HG03520 (cell line): ENCODE results near the gene RCOR2.
A peak's percentile ranks its signal among the peaks of the same experiment; 100 is the strongest.
"Not testable (repeated sequence)": the region's sequence is repeated elsewhere in the genome, so short reads cannot be mapped to it uniquely, and the experiment has no call there.

ENCODE experiments used
- ATAC-seq: cut with Tn5 transposase; IDR thresholded peaks from one replicate; pipeline ENCODE4 v1.9.1; 2021; ENCODE audit warnings: mild to moderate bottlenecking, moderate library complexity; ENCODE audit not compliant: unreplicated experiment

Gene RCOR2

DNA sequence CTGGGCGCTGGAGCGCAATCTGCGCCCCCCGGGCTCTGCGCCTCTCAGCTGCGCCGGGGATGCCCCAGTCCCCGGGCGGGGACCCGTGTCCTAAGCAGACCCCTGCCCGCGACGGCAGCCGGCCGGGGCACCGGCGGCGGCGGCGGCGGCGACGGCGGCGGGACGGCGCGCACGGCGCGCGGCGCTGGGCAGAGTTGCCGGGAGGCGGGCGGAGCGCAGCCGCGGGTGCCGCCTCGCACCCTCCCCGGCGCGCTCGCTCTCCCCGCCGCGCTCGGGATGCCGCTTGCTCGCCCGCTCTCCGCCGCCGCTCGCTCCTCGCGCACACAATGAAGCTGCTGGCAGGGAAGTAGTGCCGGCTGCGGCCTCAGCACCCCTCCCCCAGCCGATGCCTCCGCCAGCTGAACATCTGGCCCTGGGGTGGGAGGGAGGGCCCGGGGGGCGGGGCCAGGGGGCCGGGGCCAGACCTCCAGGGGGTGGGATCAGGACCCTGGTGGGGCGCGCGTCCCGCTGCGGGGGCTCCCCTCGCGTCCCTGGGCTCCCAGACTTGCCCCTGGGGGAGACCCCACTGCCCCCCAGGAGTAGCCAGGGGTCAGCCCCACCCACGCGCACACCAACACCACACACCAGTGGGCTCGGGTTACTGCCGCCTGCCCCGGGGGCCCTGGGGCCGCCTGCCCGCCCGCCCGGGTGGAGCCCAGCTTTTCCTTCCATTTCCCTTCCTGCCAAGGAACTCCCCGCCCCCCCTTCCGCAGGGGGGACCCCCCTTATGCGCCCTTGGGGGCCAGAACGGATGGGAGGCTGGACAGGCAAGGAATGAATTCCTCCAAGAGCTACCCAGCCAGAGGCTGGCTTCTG, at the start of gene RCOR2:
RCOR2 (minus strand) TSS at position 328 of the 855 bp plus-strand sequence. CDS start 708 bp downstream, outside the sequence.
- ATAC-seq, result no peak

GRCh38 chr11:63966444-63966843, 49.5 kb upstream of the RCOR2 start:
- no peak for ATAC-seq

- not testable (repeated sequence) for ATAC-seq
These were observed 46.9 kb upstream of the RCOR2 start for GRCh38 chr11:63963895-63964294.

DNA sequence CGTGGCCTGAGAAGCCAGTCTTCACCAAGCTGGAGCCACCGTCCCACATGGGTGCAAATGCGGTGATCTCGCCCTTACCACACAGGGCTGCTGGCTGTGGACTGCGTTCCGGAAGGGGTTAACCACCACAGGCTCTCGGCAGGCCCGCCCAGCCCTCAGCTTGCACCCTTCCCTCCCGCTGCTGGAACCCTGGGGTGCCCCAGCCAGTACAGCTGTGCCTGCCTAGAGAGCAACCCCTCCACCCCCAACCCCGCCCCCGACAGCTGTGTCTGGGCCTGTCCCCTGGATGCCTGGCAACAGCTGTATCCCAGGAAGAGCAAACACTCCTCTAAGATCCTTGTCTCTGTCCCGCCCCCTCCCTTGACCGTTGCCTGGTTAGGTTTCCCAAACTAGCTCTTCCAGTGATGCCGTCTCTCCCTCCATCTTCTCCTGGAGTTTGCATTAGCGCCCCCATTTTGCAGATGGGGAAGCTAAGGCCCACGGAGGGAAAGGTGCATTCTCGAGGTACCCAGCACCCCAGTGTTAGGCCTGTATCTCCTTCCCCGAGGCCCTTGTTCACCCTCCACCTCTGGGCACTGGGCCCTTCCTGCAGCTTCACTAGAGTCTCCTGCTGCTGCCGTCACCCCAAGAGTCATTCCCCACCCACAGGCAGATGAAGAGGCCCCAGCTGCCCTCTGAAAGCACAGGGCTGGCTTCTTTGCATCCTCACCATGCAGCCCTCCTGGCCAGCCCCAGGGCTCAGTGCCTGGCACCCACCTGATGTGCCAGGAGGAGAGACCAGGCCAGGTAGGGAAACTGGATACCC, 44.8 kb upstream of the RCOR2 start:
- no peak for ATAC-seq

- no peak for ATAC-seq
These were observed 41.0 kb upstream of the RCOR2 start for GRCh38 chr11:63958008-63958407.

DNA sequence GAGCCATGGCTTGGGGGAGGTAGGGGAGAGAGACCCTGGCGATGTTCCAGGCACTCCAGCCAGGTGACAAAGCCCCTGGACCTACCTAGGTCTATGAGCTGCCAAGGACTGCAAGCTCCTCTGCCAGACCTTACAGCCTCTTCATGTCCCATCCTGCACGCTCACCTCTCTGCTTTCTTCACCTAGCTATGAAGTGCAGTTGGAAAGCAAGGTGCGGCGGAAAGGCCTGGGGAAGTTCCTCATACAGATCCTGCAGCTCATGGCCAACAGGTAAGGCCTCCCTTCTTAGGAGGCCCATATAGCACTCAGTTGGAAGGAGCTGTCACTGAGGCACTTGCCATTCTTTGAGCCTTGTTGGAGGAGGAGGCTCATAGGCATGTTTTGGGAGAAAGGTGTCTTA, 35.6 kb upstream of the RCOR2 start:
- ATAC-seq, result no peak

DNA sequence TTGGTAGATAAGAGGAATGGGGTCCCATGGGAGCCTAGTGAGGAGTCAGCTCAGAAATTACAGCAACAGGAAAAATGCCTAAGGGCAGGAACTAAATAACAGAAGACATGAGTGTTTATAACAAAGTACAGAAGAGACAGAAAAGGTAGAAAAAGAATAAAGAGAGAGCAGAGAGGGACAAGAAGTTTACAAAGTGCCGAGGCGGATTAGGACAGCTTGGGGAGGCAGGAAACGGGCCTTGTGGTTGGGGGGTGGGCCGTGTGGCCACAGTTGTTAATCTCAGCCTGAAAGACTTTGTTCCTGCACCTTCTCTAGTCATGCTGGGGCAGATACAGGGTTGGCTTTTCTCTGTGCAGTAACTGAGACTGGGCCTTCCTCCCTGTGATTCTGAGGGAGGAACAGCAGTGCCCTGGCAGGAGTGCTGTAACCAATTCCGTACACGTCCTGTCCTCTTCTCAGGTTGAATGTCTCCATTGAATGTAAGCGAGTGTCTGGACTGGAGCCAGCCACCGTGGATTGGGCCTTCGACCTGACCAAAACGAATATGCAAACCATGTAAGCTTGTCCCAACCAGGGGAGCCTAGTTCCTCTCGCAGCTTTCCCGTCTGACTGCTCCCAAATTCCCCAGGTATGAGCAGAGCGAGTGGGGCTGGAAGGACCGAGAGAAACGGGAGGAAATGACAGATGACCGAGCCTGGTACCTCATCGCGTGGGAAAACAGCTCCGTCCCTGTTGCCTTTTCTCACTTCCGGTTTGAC, 35.0 kb upstream of the RCOR2 start:
- no peak for ATAC-seq

DNA sequence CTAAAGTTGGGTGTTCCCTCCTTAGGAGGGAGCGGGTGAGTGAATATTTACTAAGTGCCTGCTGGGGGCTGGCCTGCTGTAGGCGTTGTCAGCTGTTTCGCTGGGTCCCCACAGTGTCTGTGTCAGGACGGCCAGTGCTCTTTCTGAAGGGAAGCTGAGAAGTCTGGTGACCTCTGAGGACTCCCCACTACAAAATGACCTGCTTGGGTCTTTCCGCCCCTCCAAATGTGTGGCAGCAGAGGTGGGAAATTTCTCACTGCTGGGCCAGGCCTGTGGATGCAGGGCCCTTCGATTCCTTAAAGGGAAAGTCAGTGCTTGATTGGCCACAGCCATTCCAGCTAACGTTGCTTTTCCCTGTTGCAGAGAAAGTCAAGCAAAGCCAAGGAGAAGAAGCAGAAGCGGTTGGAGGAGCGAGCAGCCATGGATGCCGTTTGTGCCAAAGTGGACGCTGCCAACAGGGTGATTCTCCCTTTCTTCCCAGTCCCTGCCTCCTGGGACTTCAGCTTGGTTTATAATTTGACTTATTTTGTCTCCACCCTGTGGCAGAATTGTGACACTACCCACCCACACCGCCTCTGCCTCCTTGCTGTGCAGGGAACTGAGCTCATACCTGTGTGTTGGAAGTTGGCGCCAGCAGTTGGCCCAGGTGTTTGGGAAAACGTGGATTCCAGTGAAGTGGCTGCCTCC, 28.7 kb upstream of the RCOR2 start:
- no peak for ATAC-seq

GRCh38 chr11:63944987-63945386, 28.0 kb upstream of the RCOR2 start:
- ATAC-seq, result no peak

- no peak for ATAC-seq
These were observed 25.8 kb upstream of the RCOR2 start for GRCh38 chr11:63942803-63943202.

DNA sequence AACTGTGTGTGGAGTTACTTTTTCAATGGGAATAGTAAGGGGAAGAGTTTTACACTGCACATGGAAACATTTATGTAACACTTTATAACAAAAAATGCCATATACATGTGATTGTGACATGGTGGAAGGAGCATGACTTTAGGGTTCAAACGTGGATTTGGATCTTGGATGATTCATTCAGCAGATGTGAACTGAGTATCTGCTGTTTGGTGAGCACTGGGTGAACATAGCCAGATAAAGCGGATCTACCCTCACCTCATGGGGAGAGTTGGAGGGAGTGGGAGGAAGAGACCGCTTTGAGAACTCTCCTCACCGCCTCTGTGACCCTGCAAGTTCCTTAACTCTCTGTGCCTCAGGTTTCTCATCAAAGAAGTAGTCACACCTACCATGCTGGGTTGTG, 24.9 kb upstream of the RCOR2 start:
- ATAC-seq, result no peak

DNA sequence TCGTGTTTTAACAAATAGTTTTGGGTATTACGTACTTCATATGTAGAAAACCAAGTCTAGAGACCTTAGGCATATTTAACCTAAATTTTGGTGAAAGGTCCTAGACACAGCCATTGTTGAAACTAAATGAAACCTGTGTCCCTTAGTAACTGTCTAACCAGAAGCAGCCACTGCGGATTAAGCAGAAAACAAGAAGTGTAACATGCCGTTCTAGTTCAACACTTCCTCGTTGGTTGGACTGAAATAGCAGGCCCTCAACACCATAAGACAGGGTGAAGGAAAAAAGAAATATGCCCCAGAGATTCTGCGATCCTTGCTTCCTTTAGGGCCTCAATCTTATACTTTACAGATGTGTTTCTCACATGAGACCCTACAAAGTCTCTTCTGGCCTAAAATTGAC, 23.8 kb upstream of the RCOR2 start:
- ATAC-seq, result no peak

DNA sequence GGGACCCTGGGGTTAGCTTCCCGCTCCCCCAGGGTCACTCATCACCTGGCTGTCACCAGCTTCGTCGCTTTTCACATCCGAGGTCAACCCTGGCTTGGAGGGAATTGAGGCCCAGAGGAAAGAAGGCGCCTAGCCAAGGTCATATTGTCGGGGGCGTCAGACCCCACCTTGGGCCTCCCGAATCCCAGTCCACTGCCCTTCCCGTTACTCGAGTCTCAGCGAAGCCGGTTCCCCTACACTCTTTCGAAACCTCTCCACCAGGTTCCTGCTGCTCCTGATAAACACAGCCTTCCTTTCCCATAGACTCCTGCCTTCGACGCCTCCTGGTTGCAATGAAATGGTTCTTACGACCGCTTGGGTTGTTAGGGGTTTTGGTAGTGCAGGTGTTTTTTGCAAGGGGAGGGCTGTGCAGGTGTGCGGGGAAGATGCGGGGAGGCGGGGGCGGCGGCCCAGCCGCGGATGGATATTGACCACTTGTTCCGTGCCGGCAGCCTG, 22.5 kb upstream of the RCOR2 start:
- ATAC-seq, result peak; percentile 3

DNA sequence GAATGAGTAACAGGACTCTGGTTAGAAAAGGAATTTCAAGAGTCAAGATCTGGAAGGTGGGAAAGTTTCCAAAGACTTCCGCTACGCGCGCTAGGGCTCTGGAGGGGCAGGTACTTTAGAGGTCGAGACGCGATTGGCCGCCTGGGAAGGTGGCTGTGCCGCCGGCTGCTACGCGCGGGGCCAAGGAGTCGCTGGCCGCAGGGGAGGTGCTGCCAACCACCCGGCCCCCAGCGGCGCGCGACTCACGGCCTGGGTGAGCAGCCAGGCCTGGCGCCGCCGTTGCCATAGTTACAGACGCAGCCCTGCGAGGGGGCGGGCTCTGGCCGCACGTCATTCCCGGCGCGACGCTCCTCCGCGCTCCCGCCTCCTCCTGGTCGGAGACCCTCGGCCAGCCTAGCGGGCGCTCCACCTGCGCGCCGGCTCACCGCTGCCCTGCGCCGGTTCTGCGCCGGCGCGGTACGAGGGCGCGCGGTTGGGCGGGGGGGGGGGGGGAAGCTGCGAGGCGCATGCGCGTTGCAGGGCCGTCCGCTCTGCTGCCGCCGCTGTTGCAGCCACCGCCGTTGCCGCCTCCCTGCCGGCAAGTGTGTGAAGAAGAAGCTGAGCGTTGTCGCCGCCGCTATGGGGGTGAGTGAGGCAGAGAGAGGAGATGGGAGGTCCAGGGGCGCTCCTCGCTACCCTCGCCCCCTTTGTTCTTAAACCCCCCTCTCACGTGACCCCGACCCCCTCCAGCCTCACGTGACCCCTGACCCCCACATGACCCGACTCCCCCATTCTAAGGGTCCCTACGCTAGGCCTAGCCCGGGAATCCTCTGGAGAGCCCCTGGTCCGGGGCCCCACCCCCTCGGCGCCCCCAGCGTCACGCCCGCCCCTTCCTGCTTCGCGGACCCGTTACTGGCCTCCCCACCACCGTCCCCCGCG, 21.8 kb upstream of the RCOR2 start, which contains the start of gene NAA40:
NAA40 (plus strand) TSS at position 524 of the 918 bp plus-strand sequence; CDS start at position 619, 95 bp downstream.
- ATAC-seq, result peak; percentile 90

GRCh38 chr11:63937713-63938478, 20.9 kb upstream of the RCOR2 start:
- ATAC-seq, result no peak

DNA sequence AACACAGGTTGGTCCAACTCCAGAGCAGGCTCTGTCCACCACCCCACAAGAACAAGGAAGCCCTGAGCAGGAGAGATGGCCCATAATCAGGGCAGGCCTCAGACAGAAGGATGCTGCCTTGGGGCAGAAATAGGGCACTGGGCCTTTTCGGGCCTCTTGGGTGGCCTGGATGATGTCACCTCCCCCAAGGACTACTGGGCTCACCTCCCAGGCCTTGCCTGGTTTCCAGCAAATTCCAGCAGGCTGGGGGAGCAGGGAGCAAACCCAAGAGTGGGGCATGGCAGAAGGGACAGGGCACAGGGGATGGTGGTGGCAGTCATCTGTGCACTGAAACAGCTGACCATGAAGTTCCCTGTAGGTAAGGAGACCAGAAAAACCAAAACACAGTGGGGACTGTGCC, 16.5 kb upstream of the RCOR2 start:
- ATAC-seq, result no peak

GRCh38 chr11:63931876-63932275, 14.9 kb upstream of the RCOR2 start:
- no peak for ATAC-seq

DNA sequence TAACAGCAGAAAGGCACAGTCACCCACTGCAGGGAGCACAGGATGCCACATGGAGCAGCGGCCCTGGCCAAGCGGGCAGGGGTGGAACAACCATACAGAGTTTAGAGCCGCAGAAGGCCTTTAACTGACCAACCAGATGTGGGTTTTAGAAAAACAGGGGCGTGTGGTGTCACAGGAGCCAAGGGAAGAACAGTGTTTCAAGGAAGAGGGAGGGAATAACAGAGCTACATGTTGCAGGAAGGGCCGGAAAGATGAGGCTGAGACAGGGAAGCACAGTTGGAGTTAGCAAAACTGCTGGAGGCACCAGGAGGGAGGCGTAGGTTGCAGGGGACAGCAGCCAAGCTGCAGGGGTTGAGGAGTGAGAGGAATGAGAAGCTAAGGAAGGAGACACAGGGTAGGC, 14.1 kb upstream of the RCOR2 start:
- ATAC-seq, result no peak

DNA sequence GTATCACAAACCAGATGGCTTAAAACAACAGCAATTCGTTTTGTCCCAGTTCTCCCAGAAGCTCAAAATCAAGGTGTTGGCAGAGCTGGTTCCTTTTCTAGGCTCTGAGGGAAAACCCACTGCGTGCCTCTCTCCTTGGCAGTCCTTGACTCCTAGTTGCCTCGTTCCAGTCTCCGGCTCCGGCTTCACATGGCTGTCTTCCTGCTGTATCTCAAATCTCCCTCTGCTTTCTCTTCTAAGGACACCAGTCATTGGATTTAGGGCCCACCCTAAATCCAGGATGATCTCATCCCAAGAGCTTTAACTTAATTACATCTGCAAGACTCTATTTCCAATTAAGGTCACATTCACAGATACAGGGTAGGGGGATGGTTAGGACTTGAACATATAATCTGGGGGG, 12.7 kb upstream of the RCOR2 start:
- ATAC-seq, result no peak
